GM06990 (cell line): Measurements from ENCODE around the gene NT5DC1.

Experiments used
- DNase-seq: peaks from one replicate; pipeline ENCODE4 v3.0.0-alpha.2; 2011; ENCODE audit not compliant: insufficient read length; ENCODE audit errors: extremely low read depth
- H3K27me3 ChIP-seq: replicated peaks from 2 replicates; pipeline ENCODE4 v1.6.0; 2011; ENCODE audit warnings: low read length; ENCODE audit not compliant: control insufficient read depth, insufficient read depth
- H3K36me3 ChIP-seq: 2 replicates; pipeline ENCODE4 v1.5.1; 2011; ENCODE audit warnings: low read length; ENCODE audit not compliant: control insufficient read depth, insufficient read depth
- H3K4me3 ChIP-seq: replicated peaks from 2 replicates; pipeline ENCODE4 v1.5.1; 2011; ENCODE audit warnings: low read depth, mild to moderate bottlenecking, control low read depth, low read length
- CTCF ChIP-seq: IDR thresholded peaks from 2 replicates; pipeline ENCODE4 v1.5.1; 2011; ENCODE audit warnings: low read length, control low read depth, mild to moderate bottlenecking, inconsistent platforms; ENCODE audit not compliant: insufficient read depth, poor library complexity, severe bottlenecking

Gene NT5DC1

GRCh38 chr6:116221067-116221466 is 120.4 kb downstream of the NT5DC1 start:
- TF ChIP-seq CTCF: no peak
- Histone ChIP-seq H3K36me3 (no peaks in the 10 kb centered on the region; the same call in 1 of the 2 replicates), H3K4me3 (no peak overlapping the region), H3K27me3 (no peaks in the 10 kb centered on the region)
- DNase-seq: no peak

GRCh38 chr6:116221911-116222310 is 121.3 kb downstream of the NT5DC1 start:
- TF ChIP-seq CTCF: no peak
- no peak for DNase-seq
- H3K4me3 ChIP-seq: no peak overlapping the region
- no peaks in the 10 kb centered on the region; the same call in 1 of the 2 replicates for H3K36me3 ChIP-seq
- no peaks in the 10 kb centered on the region for H3K27me3 ChIP-seq

GRCh38 chr6:116223355-116223754 is 122.7 kb downstream of the NT5DC1 start:
- no peak for TF ChIP-seq CTCF
- Histone ChIP-seq H3K4me3 (no peak overlapping the region), H3K36me3 (no peaks in the 10 kb centered on the region; the same call in 1 of the 2 replicates), H3K27me3 (no peaks in the 10 kb centered on the region)
- DNase-seq: no peak

GRCh38 chr6:116229287-116229913 is 128.7 kb downstream of the NT5DC1 start:
- peaks cover 4% of the 10 kb centered on the region for H3K36me3 ChIP-seq
- TF ChIP-seq CTCF: no peak
- DNase-seq: no peak
- no peak overlapping the region for H3K4me3 ChIP-seq
- H3K27me3 ChIP-seq: no peaks in the 10 kb centered on the region

- H3K4me3 ChIP-seq: no peak overlapping the region
- no peaks in the 10 kb centered on the region for H3K27me3 ChIP-seq
- DNase-seq: no peak
- peaks cover 3% of the 10 kb centered on the region for H3K36me3 ChIP-seq
- TF ChIP-seq CTCF: no peak
These were observed 134.0 kb downstream of the NT5DC1 start for GRCh38 chr6:116234689-116235088.

GRCh38 chr6:116238083-116238482 is 137.4 kb downstream of the NT5DC1 start:
- Histone ChIP-seq H3K27me3 (no peaks in the 10 kb centered on the region), H3K36me3 (peaks cover 3% of the 10 kb centered on the region; the same call in 1 of the 2 replicates), H3K4me3 (no peak overlapping the region)
- DNase-seq: no peak
- TF ChIP-seq CTCF: no peak
